ENCODE data around the gene CSHL1.

- no peak for TF ChIP-seq CTCF (IDR thresholded peaks at IDR 0.05)
- TF ChIP-seq POLR2AphosphoS5 (IDR thresholded peaks at IDR 0.05) = no peak
- no peak for TF ChIP-seq POLR2A (IDR thresholded peaks at IDR 0.05)
These were observed 45.4 kb upstream of the CSHL1 start for GRCh38 chr17:63956296-63956920.

All from sigmoid colon (tissue), 4 donors.